ENCODE measurements around the gene RPL32. TPM values are rescaled to one million over a fixed set of nuclear protein-coding genes. Genes with fewer than 3 reads are reported as not detected.

Gene RPL32
- total RNA-seq, 1 donor from 2014 or later = 1,479 TPM

GRCh38 chr3:12845811-12846210, 4.4 kb upstream of the RPL32 start:
- no peak overlapping the region for H3K4me3 Mint-ChIP-seq (ENCODE audit: unreplicated experiment)
- no peak overlapping the region for H3K9ac ChIP-seq (ENCODE audit: low read length)
- FAIRE-seq = no peak

GRCh38 chr3:12842469-12842868, 1.1 kb upstream of the RPL32 start:
- Mint-ChIP-seq H3K4me3 (ENCODE audit: unreplicated experiment) (no peak overlapping the region), H3K27ac (ENCODE audit: unreplicated experiment) (no peak overlapping the region)

More at GRCh38 chr3:12845811-12846210, 4.4 kb upstream of the RPL32 start:
- Histone ChIP-seq H3K27me3 (ENCODE audit: insufficient read depth, low read length) (no peaks in the 10 kb centered on the region), H3K36me3 (ENCODE audit: insufficient read depth, low read length) (no peaks in the 10 kb centered on the region), H3K79me2 (ENCODE audit: insufficient read depth, low read length) (peaks cover 6% of the 10 kb centered on the region), H3K9me3 (ENCODE audit: insufficient read depth, low read depth, low read length) (no peaks in the 10 kb centered on the region), H3K4me3 (ENCODE audit: insufficient read depth, low read depth, low read length) (no peak overlapping the region), H4K20me1 (ENCODE audit: insufficient read depth, low read length) (peaks cover under 1% of the 10 kb centered on the region), H2AFZ (ENCODE audit: low read depth, low read length) (no peak overlapping the region), H3K27ac (ENCODE audit: low read depth, low read length) (no peak overlapping the region), H3K4me1 (ENCODE audit: insufficient read depth, low read length) (no peaks in the 10 kb centered on the region), H3K4me2 (ENCODE audit: low read length) (no peak overlapping the region)
- TF ChIP-seq EZH2 (IDR thresholded peaks at IDR 0.05; ENCODE audit: insufficient read depth, low read length) (no peak), CTCF (IDR thresholded peaks at IDR 0.05; ENCODE audit: insufficient read depth, low read depth, low read length) (no peak)
- H3K4me1 Mint-ChIP-seq (ENCODE audit: low read depth, unreplicated experiment) = peaks cover 19% of the 10 kb centered on the region
- DNase-seq (ENCODE audit: low read depth) = no peak
- H3K36me3 Mint-ChIP-seq (ENCODE audit: low read depth, unreplicated experiment) = peaks cover 1% of the 10 kb centered on the region
- H3K9me3 Mint-ChIP-seq (ENCODE audit: unreplicated experiment) = no peaks in the 10 kb centered on the region
- H3K27me3 Mint-ChIP-seq (ENCODE audit: low read depth, unreplicated experiment) = no peaks in the 10 kb centered on the region
- peak overlapping the region; percentile 66 for H3K27ac Mint-ChIP-seq (ENCODE audit: unreplicated experiment)

More at GRCh38 chr3:12842469-12842868, 1.1 kb upstream of the RPL32 start:
- no peaks in the 10 kb centered on the region for H3K9me3 ChIP-seq (ENCODE audit: insufficient read depth, low read depth, low read length)
- FAIRE-seq (no peak), DNase-seq (ENCODE audit: low read depth) (no peak)
- H3K79me2 ChIP-seq (ENCODE audit: insufficient read depth, low read length) = peaks cover 39% of the 10 kb centered on the region
- H3K36me3 Mint-ChIP-seq (ENCODE audit: low read depth, unreplicated experiment) = peaks cover 27% of the 10 kb centered on the region
- no peaks in the 10 kb centered on the region for H3K9me3 Mint-ChIP-seq (ENCODE audit: unreplicated experiment)
- H3K4me2 ChIP-seq (ENCODE audit: low read length) = no peak overlapping the region
- H3K4me3 ChIP-seq (ENCODE audit: insufficient read depth, low read depth, low read length) = no peak overlapping the region
- peaks cover 33% of the 10 kb centered on the region for H4K20me1 ChIP-seq (ENCODE audit: insufficient read depth, low read length)
- no peaks in the 10 kb centered on the region for H3K27me3 ChIP-seq (ENCODE audit: insufficient read depth, low read length)
- no peaks in the 10 kb centered on the region for H3K27me3 Mint-ChIP-seq (ENCODE audit: low read depth, unreplicated experiment)
- H3K4me1 ChIP-seq (ENCODE audit: insufficient read depth, low read length) = peaks cover 25% of the 10 kb centered on the region
- H2AFZ ChIP-seq (ENCODE audit: low read depth, low read length) = no peak overlapping the region
- no peak overlapping the region for H3K27ac ChIP-seq (ENCODE audit: low read depth, low read length)
- H3K9ac ChIP-seq (ENCODE audit: low read length) = no peak overlapping the region
- no peak for TF ChIP-seq CTCF (IDR thresholded peaks at IDR 0.05; ENCODE audit: insufficient read depth, low read depth, low read length)
- no peak for TF ChIP-seq EZH2 (IDR thresholded peaks at IDR 0.05; ENCODE audit: insufficient read depth, low read length)
- H3K4me1 Mint-ChIP-seq (ENCODE audit: low read depth, unreplicated experiment) = peaks cover 40% of the 10 kb centered on the region
- H3K36me3 ChIP-seq (ENCODE audit: insufficient read depth, low read length) = peaks cover 23% of the 10 kb centered on the region

Data from astrocyte (in vitro differentiated cells and primary cell).